A673 (cell line): ENCODE data around the gene DNAJC1. TPM values are rescaled to one million over a fixed set of nuclear protein-coding genes. Genes with fewer than 3 reads are reported as not detected.
"Not testable (repeated sequence)": the region's sequence is repeated elsewhere in the genome, so short reads cannot be mapped to it uniquely, and the experiment has no call there.

ENCODE experiments used
- BruUV-seq: library from RNA; stranded (reverse); fragments of 400-500 nt; replicated peaks from 2 replicates; lab custom pipeline; 2021; lab: Mats Ljungman, UMichigan
- CTCF ChIA-PET: fragments of 300-600 bp; sonication (Branson Sonifier 250); formaldehyde crosslinking; loops from one replicate; lab custom pipeline; 2022; ENCODE audit warnings: antibody characterized with exemption; lab: Charles Lee
- POLR2A ChIA-PET: fragments of 300-600 bp; sonication (Branson Sonifier 250); formaldehyde crosslinking; loops from one replicate; lab custom pipeline; 2022; ENCODE audit warnings: antibody characterized with exemption; ENCODE audit not compliant: low non-redundant PET; lab: Charles Lee
- DNase-seq: peaks from one replicate; pipeline ENCODE4 v3.0.0-alpha.2; 2015; ENCODE audit warnings: low spot score
- H3K27ac ChIP-seq: fragments of 200-600 bp; sonication (generic); 2 replicates; pipeline ENCODE4 v1.5.1; 2016; ENCODE audit warnings: mixed run types, low read depth, mild to moderate bottlenecking, mixed read lengths, antibody characterized with exemption, low read length; ENCODE audit not compliant: poor library complexity, severe bottlenecking
- H3K27me3 ChIP-seq: fragments of 200-600 bp; sonication (generic); replicated peaks from 2 replicates; pipeline ENCODE4 v1.6.1; 2017; ENCODE audit warnings: mixed run types, low read depth, mild to moderate bottlenecking, mixed read lengths, antibody characterized with exemption, low read length; ENCODE audit not compliant: insufficient read depth, poor library complexity
- H3K36me3 ChIP-seq: fragments of 200-600 bp; sonication (generic); 2 replicates; pipeline ENCODE4 v1.6.1; 2016; ENCODE audit warnings: mixed run types, mild to moderate bottlenecking, mixed read lengths, antibody characterized with exemption, low read length; ENCODE audit not compliant: insufficient read depth, poor library complexity, severe bottlenecking
- H3K4me1 ChIP-seq: fragments of 200-600 bp; sonication (generic); 2 replicates; pipeline ENCODE4 v1.6.1; 2017; ENCODE audit warnings: mixed run types, mild to moderate bottlenecking, mixed read lengths, antibody characterized with exemption, low read length; ENCODE audit not compliant: insufficient read depth, poor library complexity, severe bottlenecking
- H3K4me3 ChIP-seq: fragments of 200-600 bp; sonication (generic); 2 replicates; pipeline ENCODE4 v1.5.1; 2016; ENCODE audit warnings: low read depth, mixed run types, mild to moderate bottlenecking, mixed read lengths, low read length; ENCODE audit not compliant: poor library complexity, severe bottlenecking
- H3K9me3 ChIP-seq: fragments of 200-600 bp; sonication (generic); 2 replicates; pipeline ENCODE4 v1.6.1; 2016; ENCODE audit warnings: mixed run types, low read depth, mild to moderate bottlenecking, mixed read lengths, antibody characterized with exemption, low read length; ENCODE audit not compliant: poor library complexity, severe bottlenecking
- CTCF ChIP-seq: fragments of 300-800, 200-600 bp; sonication (generic); conservative IDR thresholded peaks from 2 replicates; pipeline ENCODE4 v1.5.1; 2017; ENCODE audit warnings: low read depth, mild to moderate bottlenecking, antibody characterized with exemption, low read length, moderate library complexity, mixed read lengths
- EZH2 ChIP-seq: fragments of 200-600 bp; sonication (generic); IDR thresholded peaks from 2 replicates; pipeline ENCODE4 v1.6.1; 2017; ENCODE audit warnings: borderline replicate concordance, low read depth, mild to moderate bottlenecking, mixed read lengths, antibody characterized with exemption, low read length; ENCODE audit not compliant: poor library complexity, severe bottlenecking
- intact Hi-C: fragments of 100-400 bp; cut with micrococcal nuclease; formaldehyde crosslinking; loops from one replicate; pipeline ENCODE4 v1.10.0; 2022; ENCODE audit not compliant: unreplicated experiment
- total RNA-seq: library from RNA; stranded (reverse); gene quantifications from 2 replicates; pipeline ENCODE4 v1.2.3, GENCODE V29; 2021

DNAJC1 gene
- total RNA-seq, 1 experiment from 2014 or later = 21.2 TPM

GRCh38 chr10:21721000-21721665 is 282.4 kb downstream of the DNAJC1 start:
- BruUV-seq = no TSS peak
- Histone ChIP-seq H3K4me3 (no peak overlapping the region), H3K27me3 (no peaks in the 10 kb centered on the region), H3K9me3 (no peaks in the 10 kb centered on the region), H3K36me3 (no peaks in the 10 kb centered on the region), H3K27ac (no peak overlapping the region), H3K4me1 (peaks cover 61% of the 10 kb centered on the region)
- intact Hi-C loops = no loop called here
- ChIA-PET POLR2A (no interaction called here), CTCF (interaction anchor here (0.6 kb wide), 1 partner anchor 225 kb away, joined by 3 read pairs; no protein-coding TSS in a partner anchor)
- no peak for DNase-seq
- TF ChIP-seq CTCF = no peak
- TF ChIP-seq EZH2 = no peak

- Histone ChIP-seq H3K4me3 (no peak overlapping the region), H3K9me3 (no peaks in the 10 kb centered on the region), H3K27me3 (no peaks in the 10 kb centered on the region), H3K36me3 (peaks cover 3% of the 10 kb centered on the region), H3K4me1 (peaks cover 61% of the 10 kb centered on the region), H3K27ac (peak overlapping the region; percentile 38)
- ChIA-PET CTCF (no interaction called here), POLR2A (no interaction called here)
- intact Hi-C loops = no loop called here
- TF ChIP-seq CTCF = no peak
- TF ChIP-seq EZH2 = no peak
- no TSS peak for BruUV-seq
- peak; percentile 33 for DNase-seq
These were observed 283.4 kb downstream of the DNAJC1 start for GRCh38 chr10:21720090-21720489.

- H3K27me3 ChIP-seq = no peaks in the 10 kb centered on the region
- H3K4me3 ChIP-seq = no peak overlapping the region
- H3K27ac ChIP-seq = peak overlapping the region; percentile 38
- no peak for DNase-seq
- no peaks in the 10 kb centered on the region for H3K9me3 ChIP-seq
- peaks cover 55% of the 10 kb centered on the region for H3K4me1 ChIP-seq
- no TSS peak for BruUV-seq
- TF ChIP-seq EZH2 (no peak), CTCF (no peak)
- peaks cover 5% of the 10 kb centered on the region for H3K36me3 ChIP-seq
- CTCF ChIA-PET = no interaction called here
- POLR2A ChIA-PET = no interaction called here
- intact Hi-C loops = no loop called here
These were observed 284.0 kb downstream of the DNAJC1 start for GRCh38 chr10:21719502-21719901.

GRCh38 chr10:21717437-21718054 is 286.0 kb downstream of the DNAJC1 start:
- H3K27ac ChIP-seq, H3K4me3 ChIP-seq, intact Hi-C loops, CTCF ChIA-PET, H3K36me3 ChIP-seq, POLR2A ChIA-PET, DNase-seq, BruUV-seq, H3K9me3 ChIP-seq, H3K27me3 ChIP-seq: not testable (repeated sequence)
- peaks cover 38% of the 10 kb centered on the region for H3K4me1 ChIP-seq
